Right ventricle myocardium superior (tissue), 1 donor: Measurements from ENCODE around the gene SIGLEC6. TPM values are rescaled to one million over a fixed set of nuclear protein-coding genes. Genes with fewer than 3 reads are reported as not detected.

ENCODE experiments used
- ATAC-seq: fragments of 200-7000 bp; cut with Tn5 transposase; one replicate; pipeline ENCODE4 v1.9.1; 2020; ENCODE audit warnings: mild to moderate bottlenecking; ENCODE audit not compliant: poor library complexity
- DNase-seq: peaks from one replicate; pipeline ENCODE4 v3.0.0-alpha.2; 2020
- intact Hi-C: fragments of 100-400 bp; cut with DNase I; formaldehyde crosslinking; loops from one replicate; pipeline ENCODE4 v1.11.2; 2022
- total RNA-seq: library from RNA; stranded (reverse); fragmentation: NEBNext Ultra II Directional; extraction: Animal tissue kit (Norgen Biotek cat#: 25700); gene quantifications from one replicate; pipeline ENCODE4 v1.2.1, GENCODE V29; 2021
- donor health status: DM: no; HTN: yes; CAD: no; lungs with severe emphysema.

The SIGLEC6 gene
- total RNA-seq, 1 donor from 2014 or later: 0.16 TPM

GRCh38 chr19:51488491-51488890 lies 43.0 kb downstream of the SIGLEC6 start:
- ATAC-seq (no peak), DNase-seq (no peak)
- intact Hi-C loops: no loop called here

GRCh38 chr19:51485960-51486660 lies 45.4 kb downstream of the SIGLEC6 start:
- no peak for ATAC-seq
- intact Hi-C loops: no loop called here

GRCh38 chr19:51480590-51480989 lies 50.9 kb downstream of the SIGLEC6 start:
- intact Hi-C loops: no loop called here
- DNase-seq: no peak
- no peak for ATAC-seq

More at GRCh38 chr19:51485960-51486660, 45.4 kb downstream of the SIGLEC6 start:
- no peak for DNase-seq

- ATAC-seq: no peak
- no peak for DNase-seq
- intact Hi-C loops: loop anchor here (10.0 kb wide), 1 partner anchor 305 kb away; no protein-coding TSS in a partner anchor
Observed at GRCh38 chr19:51479531-51480331, 51.7 kb downstream of the SIGLEC6 start.

- DNase-seq (no peak), ATAC-seq (no peak)
- intact Hi-C loops: loop anchor here (10.0 kb wide), 1 partner anchor 306 kb away; no protein-coding TSS in a partner anchor
Observed at GRCh38 chr19:51478381-51479234, 52.9 kb downstream of the SIGLEC6 start, which contains the start of gene CEACAM18. CEACAM18 (plus strand) TSS chr19:51478539.

GRCh38 chr19:51477344-51477743 lies 54.1 kb downstream of the SIGLEC6 start:
- DNase-seq: no peak
- intact Hi-C loops: loop anchor here (10.0 kb wide), 1 partner anchor 307 kb away; no protein-coding TSS in a partner anchor

GRCh38 chr19:51476164-51476563 lies 55.3 kb downstream of the SIGLEC6 start:
- no peak for ATAC-seq

More at GRCh38 chr19:51477344-51477743, 54.1 kb downstream of the SIGLEC6 start:
- ATAC-seq: no peak

GRCh38 chr19:51473009-51473707 lies 58.3 kb downstream of the SIGLEC6 start:
- ATAC-seq (peak; percentile 79), DNase-seq (peak; percentile 74)
- intact Hi-C loops: loop anchor here (5.0 to 10.0 kb wide), 2 partner anchors 179 to 312 kb away; no protein-coding TSS in a partner anchor

More at GRCh38 chr19:51476164-51476563, 55.3 kb downstream of the SIGLEC6 start:
- intact Hi-C loops: loop anchor here (10.0 kb wide), 1 partner anchor 309 kb away; no protein-coding TSS in a partner anchor
- no peak for DNase-seq

GRCh38 chr19:51472607-51473006 lies 58.9 kb downstream of the SIGLEC6 start:
- DNase-seq (no peak), ATAC-seq (no peak)
- intact Hi-C loops: loop anchor here (5.0 to 10.0 kb wide), 2 partner anchors 180 to 312 kb away; no protein-coding TSS in a partner anchor

GRCh38 chr19:51471527-51471926 lies 59.9 kb downstream of the SIGLEC6 start:
- ATAC-seq (no peak), DNase-seq (no peak)
- intact Hi-C loops: loop anchor here (5.0 to 10.0 kb wide), 2 partner anchors 181 to 313 kb away; no protein-coding TSS in a partner anchor

GRCh38 chr19:51470966-51471365 lies 60.5 kb downstream of the SIGLEC6 start:
- intact Hi-C loops: loop anchor here (5.0 to 10.0 kb wide), 2 partner anchors 181 to 314 kb away; no protein-coding TSS in a partner anchor
- no peak for DNase-seq
- no peak for ATAC-seq

GRCh38 chr19:51469629-51470028 lies 61.8 kb downstream of the SIGLEC6 start:
- DNase-seq (no peak), ATAC-seq (no peak)
- intact Hi-C loops: loop anchor here (5.0 to 10.0 kb wide), 3 partner anchors 183 to 315 kb away; no protein-coding TSS in a partner anchor

GRCh38 chr19:51469162-51469561 lies 62.3 kb downstream of the SIGLEC6 start:
- intact Hi-C loops: loop anchor here (5.0 kb wide), 1 partner anchor 198 kb away; no protein-coding TSS in a partner anchor
- DNase-seq (no peak), ATAC-seq (no peak)

GRCh38 chr19:51468545-51468920 lies 62.9 kb downstream of the SIGLEC6 start:
- intact Hi-C loops: loop anchor here (5.0 kb wide), 1 partner anchor 199 kb away; no protein-coding TSS in a partner anchor

GRCh38 chr19:51467864-51468544 lies 63.5 kb downstream of the SIGLEC6 start:
- intact Hi-C loops: loop anchor here (5.0 kb wide), 1 partner anchor 199 kb away; no protein-coding TSS in a partner anchor
- no peak for DNase-seq
- no peak for ATAC-seq

More at GRCh38 chr19:51468545-51468920, 62.9 kb downstream of the SIGLEC6 start:
- no peak for DNase-seq
- no peak for ATAC-seq
